Cardiac fibroblast (primary cell): Measurements from ENCODE around the gene CNNM1.
A peak's percentile ranks its signal among the peaks of the same experiment; 100 is the strongest.

Experiments used
- DNase-seq, 2 donors: peaks; one replicate each; pipeline versions ENCODE4 v3.0.0 to v3.0.0-alpha.2; 2010; ENCODE audit warnings: low read depth in 2 of 2
- H3K4me3 ChIP-seq, 2 donors: replicated peaks in 1 of 2; 1 replicate in 1 of 2; 2 replicates in 1 of 2; pipeline ENCODE4 v1.5.1; 2011; ENCODE audit warnings: low read depth in 2 of 2, low read length in 2 of 2, mild to moderate bottlenecking in 2 of 2, moderate library complexity in 1 of 2
- CTCF ChIP-seq: IDR thresholded peaks from one replicate; pipeline ENCODE4 v1.5.1; 2011; ENCODE audit warnings: low read depth, mild to moderate bottlenecking, low read length, inconsistent platforms

CNNM1 gene

GRCh38 chr10:99365736-99366135 is 36.6 kb downstream of the CNNM1 start:
- no peak overlapping the region for H3K4me3 ChIP-seq
- no peak for DNase-seq
- no peak for TF ChIP-seq CTCF

- no peak for TF ChIP-seq CTCF
- H3K4me3 ChIP-seq: no peak overlapping the region
- DNase-seq: no peak
Measured at GRCh38 chr10:99366666-99367065, 37.5 kb downstream of the CNNM1 start.

GRCh38 chr10:99368646-99369045 is 39.5 kb downstream of the CNNM1 start:
- H3K4me3 ChIP-seq: no peak overlapping the region
- peak in 1 of 2 donors; percentile 2 for DNase-seq

GRCh38 chr10:99369126-99369525 is 40.0 kb downstream of the CNNM1 start:
- no peak overlapping the region for H3K4me3 ChIP-seq
- DNase-seq: peak in 1 of 2 donors; percentile 12
- no peak for TF ChIP-seq CTCF

More at GRCh38 chr10:99368646-99369045, 39.5 kb downstream of the CNNM1 start:
- TF ChIP-seq CTCF: no peak

- no peak overlapping the region for H3K4me3 ChIP-seq
- TF ChIP-seq CTCF: no peak
- no peak for DNase-seq
Measured at GRCh38 chr10:99369551-99369950, 40.4 kb downstream of the CNNM1 start.

- peak; percentile 20 to 41 for DNase-seq
- no peak overlapping the region for H3K4me3 ChIP-seq
- TF ChIP-seq CTCF: peak; percentile 39
Measured at GRCh38 chr10:99370993-99371392, 41.8 kb downstream of the CNNM1 start.

GRCh38 chr10:99372546-99373271 is 43.6 kb downstream of the CNNM1 start:
- H3K4me3 ChIP-seq: no peak overlapping the region
- no peak for TF ChIP-seq CTCF
- peak; percentile 71 to 72 for DNase-seq
